ENCODE data around the gene AEBP1.

The AEBP1 gene

GRCh38 chr7:44080686-44081265 is 23.4 kb upstream of the AEBP1 start:
- no peak for DNase-seq (ENCODE audit: low read depth)
- no peak overlapping the region for H3K4me3 ChIP-seq (ENCODE audit: low read length)
- no peak for TF ChIP-seq CTCF (conservative IDR thresholded peaks at IDR 0.05; ENCODE audit: low read depth, low read length)

GRCh38 chr7:44081266-44081748 is 22.8 kb upstream of the AEBP1 start:
- TF ChIP-seq CTCF (conservative IDR thresholded peaks at IDR 0.05; ENCODE audit: low read depth, low read length), result no peak
- no peak for DNase-seq (ENCODE audit: low read depth)
- H3K4me3 ChIP-seq (ENCODE audit: low read length), result peak overlapping the region; percentile 65

GRCh38 chr7:44082541-44083207 is 21.5 kb upstream of the AEBP1 start:
- peak overlapping the region; percentile 65 for H3K4me3 ChIP-seq (ENCODE audit: low read length)
- no peak for TF ChIP-seq CTCF (conservative IDR thresholded peaks at IDR 0.05; ENCODE audit: low read depth, low read length)
- DNase-seq (ENCODE audit: low read depth), result peak; percentile 94

- no peak overlapping the region for H3K4me3 ChIP-seq (ENCODE audit: low read length)
Observed at GRCh38 chr7:44083796-44084195, 20.3 kb upstream of the AEBP1 start.

GRCh38 chr7:44084701-44085100 is 19.4 kb upstream of the AEBP1 start:
- no peak for DNase-seq (ENCODE audit: low read depth)
- H3K4me3 ChIP-seq (ENCODE audit: low read length), result no peak overlapping the region
- no peak for TF ChIP-seq CTCF (conservative IDR thresholded peaks at IDR 0.05; ENCODE audit: low read depth, low read length)

More at GRCh38 chr7:44083796-44084195, 20.3 kb upstream of the AEBP1 start:
- no peak for DNase-seq (ENCODE audit: low read depth)
- TF ChIP-seq CTCF (conservative IDR thresholded peaks at IDR 0.05; ENCODE audit: low read depth, low read length), result no peak

- TF ChIP-seq CTCF (conservative IDR thresholded peaks at IDR 0.05; ENCODE audit: low read depth, low read length), result peak; percentile 18
- no peak overlapping the region for H3K4me3 ChIP-seq (ENCODE audit: low read length)
- DNase-seq (ENCODE audit: low read depth), result no peak
Observed at GRCh38 chr7:44085546-44085945, 18.6 kb upstream of the AEBP1 start.

- DNase-seq (ENCODE audit: low read depth), result no peak
- TF ChIP-seq CTCF (conservative IDR thresholded peaks at IDR 0.05; ENCODE audit: low read depth, low read length), result no peak
- H3K4me3 ChIP-seq (ENCODE audit: low read length), result no peak overlapping the region
Observed at GRCh38 chr7:44086627-44087026, 17.5 kb upstream of the AEBP1 start.
